ENCODE measurements around the gene CD81. TPM values are rescaled to one million over a fixed set of nuclear protein-coding genes. Genes with fewer than 3 reads are reported as not detected.

The CD81 gene
- total and polyA plus RNA-seq, 2 experiments from 2014 or later, result 88.6 to 290 TPM

GRCh38 chr11:2415601-2416380 is 38.7 kb downstream of the CD81 start:
- no peak overlapping the region for H2AFZ ChIP-seq
- no peak for ATAC-seq

More at GRCh38 chr11:2415601-2416380, 38.7 kb downstream of the CD81 start:
- Histone ChIP-seq H3K4me2 (no peak overlapping the region), H3K36me3 (ENCODE audit: insufficient read depth) (no peaks in the 10 kb centered on the region), H3F3A (replicated peaks; ENCODE audit: low read depth) (no peaks in the 10 kb centered on the region), H3K79me2 (replicated peaks; ENCODE audit: insufficient read depth) (no peaks in the 10 kb centered on the region), H3K9me2 (ENCODE audit: insufficient read depth) (no peaks in the 10 kb centered on the region), H4K20me1 (replicated peaks; ENCODE audit: insufficient read depth) (no peaks in the 10 kb centered on the region), H3K4me1 (ENCODE audit: insufficient read depth) (no peaks in the 10 kb centered on the region; the same call in 1 of the 2 replicates), H3K4me3 (no peak overlapping the region), H3K27ac (ENCODE audit: low read depth) (no peak overlapping the region), H3K27me3 (ENCODE audit: insufficient read depth) (no peaks in the 10 kb centered on the region)
- Mint-ChIP-seq H3K9me3 (no peaks in the 10 kb centered on the region), H3K4me1 (0 out of 3 replicates have a peak, but pooled peaks cover 2% of the 10 kb centered on the region), H3K36me3 (ENCODE audit: low read depth) (no peaks in the 10 kb centered on the region), H3K4me3 (no peak overlapping the region), H3K27ac (no peak overlapping the region), H3K27me3 (ENCODE audit: insufficient read depth, low read depth, poor library complexity) (peaks cover 4% of the 10 kb centered on the region)
- DNase-seq (ENCODE audit: low spot score), result peak; percentile 54
- TF ChIP-seq ETS1 (IDR thresholded peaks at IDR 0.05) (no peak), CTCF (conservative IDR thresholded peaks at IDR 0.05; ENCODE audit: low read depth in 2 of 2) (0 out of 4 replicates have a peak, but pooled peaks of 1 of the 2 experiments have one; percentile 13), ZNF462 (CRISPR knock-in tag; IDR thresholded peaks at IDR 0.05) (no peak)
